SU-DHL-6 (cell line): Measurements from ENCODE around the gene MAP7.

ENCODE experiments used
- EZH2phosphoT487 ChIP-seq: fragments of 200-600 bp; sonication (generic), shearing (Covaris generic); conservative IDR thresholded peaks from 2 replicates; pipeline ENCODE4 v1.6.1; 2018; ENCODE audit warnings: mild to moderate bottlenecking, antibody characterized with exemption, low read length, moderate library complexity, mixed read lengths
- TF ChIP-seq, protein P1 (sequence below): fragments of 200-600 bp; sonication (generic); IDR thresholded peaks from one replicate; pipeline ENCODE4 v1.5.1; 2017; ENCODE audit warnings: antibody characterized with exemption, mild to moderate bottlenecking, low read length, moderate library complexity; ENCODE audit not compliant: insufficient read depth, poor library complexity, severe bottlenecking

DNA sequence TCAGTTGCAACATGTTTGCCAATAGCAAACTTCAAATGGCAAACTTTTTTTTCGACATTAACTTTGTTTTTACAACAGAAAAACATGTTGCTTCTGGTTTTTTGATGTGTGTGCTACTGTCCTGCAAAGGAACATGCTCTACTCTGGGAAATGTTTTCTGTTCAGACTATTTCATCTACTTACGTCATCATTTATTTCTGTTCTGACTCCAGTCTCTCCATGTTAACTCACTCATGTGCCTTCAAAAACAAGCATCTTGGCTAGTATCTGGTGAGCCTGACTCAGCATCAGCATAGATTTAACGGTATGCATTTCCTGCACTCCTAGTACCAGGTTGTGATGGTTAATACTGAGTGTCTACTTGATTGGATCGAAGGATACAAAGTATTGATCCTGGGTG is 36.1 kb upstream of the MAP7 start:
- TF ChIP-seq, protein P1, sequence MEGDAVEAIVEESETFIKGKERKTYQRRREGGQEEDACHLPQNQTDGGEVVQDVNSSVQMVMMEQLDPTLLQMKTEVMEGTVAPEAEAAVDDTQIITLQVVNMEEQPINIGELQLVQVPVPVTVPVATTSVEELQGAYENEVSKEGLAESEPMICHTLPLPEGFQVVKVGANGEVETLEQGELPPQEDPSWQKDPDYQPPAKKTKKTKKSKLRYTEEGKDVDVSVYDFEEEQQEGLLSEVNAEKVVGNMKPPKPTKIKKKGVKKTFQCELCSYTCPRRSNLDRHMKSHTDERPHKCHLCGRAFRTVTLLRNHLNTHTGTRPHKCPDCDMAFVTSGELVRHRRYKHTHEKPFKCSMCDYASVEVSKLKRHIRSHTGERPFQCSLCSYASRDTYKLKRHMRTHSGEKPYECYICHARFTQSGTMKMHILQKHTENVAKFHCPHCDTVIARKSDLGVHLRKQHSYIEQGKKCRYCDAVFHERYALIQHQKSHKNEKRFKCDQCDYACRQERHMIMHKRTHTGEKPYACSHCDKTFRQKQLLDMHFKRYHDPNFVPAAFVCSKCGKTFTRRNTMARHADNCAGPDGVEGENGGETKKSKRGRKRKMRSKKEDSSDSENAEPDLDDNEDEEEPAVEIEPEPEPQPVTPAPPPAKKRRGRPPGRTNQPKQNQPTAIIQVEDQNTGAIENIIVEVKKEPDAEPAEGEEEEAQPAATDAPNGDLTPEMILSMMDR = no peak
- TF ChIP-seq EZH2phosphoT487 = no peak
